ENCODE results near the gene CEP128.

CEP128 gene

GRCh38 chr14:80901260-80901659, 40.3 kb downstream of the CEP128 start:
- DNase-seq (ENCODE audit: low read depth): no peak

DNA sequence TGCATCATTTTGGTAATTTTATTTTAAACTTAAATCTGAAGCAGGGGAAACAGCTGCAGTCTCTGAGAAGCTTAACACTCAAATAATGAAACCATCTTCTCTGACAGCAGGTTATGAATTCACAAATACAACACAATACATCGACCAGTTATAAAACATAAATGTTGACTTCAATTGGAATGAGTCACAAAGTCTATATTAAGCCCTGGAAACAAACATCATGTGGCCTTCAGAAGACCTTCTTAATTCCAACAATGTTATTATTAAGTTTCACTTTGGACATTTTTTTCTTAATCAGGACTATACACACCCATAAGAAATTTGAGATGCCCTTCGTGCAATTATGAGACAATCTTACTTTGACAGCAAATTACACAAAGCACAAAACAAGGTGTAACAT, 68.9 kb downstream of the CEP128 start:
- DNase-seq (ENCODE audit: low read depth): no peak

- no peak for DNase-seq (ENCODE audit: low read depth)
Measured at GRCh38 chr14:80868260-80868659, 73.3 kb downstream of the CEP128 start.

DNA sequence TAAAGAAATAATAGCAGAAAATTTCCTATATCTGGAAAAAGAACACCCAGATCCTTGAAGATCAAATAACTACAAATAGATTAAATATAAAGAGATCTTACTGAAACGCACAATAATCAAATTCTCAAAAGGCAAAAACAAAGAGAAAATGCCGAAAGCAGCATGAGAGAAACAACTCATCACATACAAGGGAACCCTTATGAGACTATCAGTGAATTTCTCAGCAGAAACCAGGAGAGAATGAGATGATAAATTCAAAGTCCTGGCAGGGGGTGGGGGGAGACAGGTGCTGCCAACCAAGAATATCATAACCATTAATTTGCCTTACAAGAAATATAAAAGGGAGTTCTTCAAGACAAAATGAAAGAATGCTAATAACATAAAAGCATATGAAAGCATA, 73.7 kb downstream of the CEP128 start:
- DNase-seq (ENCODE audit: low read depth): no peak

DNA sequence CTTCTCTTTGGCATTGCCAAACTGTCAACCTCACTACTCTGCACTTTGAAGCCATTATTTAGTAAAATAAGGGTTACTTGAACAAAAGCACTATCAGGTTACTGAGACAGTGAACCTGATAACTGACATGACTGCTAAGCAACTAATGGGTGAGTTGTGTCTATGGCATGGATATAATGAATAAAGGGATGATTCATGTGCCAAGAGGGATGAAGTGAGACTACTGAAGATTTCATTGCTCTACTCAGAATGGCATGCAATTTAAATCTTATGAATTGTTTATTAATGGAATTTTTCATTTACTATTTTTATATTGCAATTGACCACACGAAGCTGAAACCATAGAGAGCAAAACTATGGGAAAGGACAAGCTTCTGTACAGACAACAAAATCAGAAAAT, 74.4 kb downstream of the CEP128 start:
- DNase-seq (ENCODE audit: low read depth): no peak

DNA sequence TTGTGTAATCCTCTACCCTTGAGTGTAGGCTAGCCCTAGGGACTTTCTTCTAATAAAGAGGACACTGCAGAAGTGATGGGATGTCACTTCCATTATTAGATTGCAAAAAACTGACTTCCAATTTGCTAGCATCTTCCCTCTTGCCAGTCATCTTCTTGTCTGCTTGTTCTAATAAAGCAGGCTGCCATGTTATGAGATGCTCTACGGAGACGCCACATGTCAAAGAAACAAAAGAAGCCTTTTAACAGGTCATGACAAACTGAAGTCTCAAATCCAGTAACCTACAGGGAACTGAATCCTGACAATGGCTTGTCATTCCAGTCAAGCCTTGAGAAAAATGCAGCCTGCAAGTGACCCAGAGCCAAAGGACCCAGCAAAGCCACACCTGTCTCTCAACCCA, 76.0 kb downstream of the CEP128 start:
- no peak for DNase-seq (ENCODE audit: low read depth)

GRCh38 chr14:80862983-80863382, 78.6 kb downstream of the CEP128 start:
- DNase-seq (ENCODE audit: low read depth): no peak

GRCh38 chr14:80862541-80862940, 79.0 kb downstream of the CEP128 start:
- DNase-seq (ENCODE audit: low read depth): no peak

DNA sequence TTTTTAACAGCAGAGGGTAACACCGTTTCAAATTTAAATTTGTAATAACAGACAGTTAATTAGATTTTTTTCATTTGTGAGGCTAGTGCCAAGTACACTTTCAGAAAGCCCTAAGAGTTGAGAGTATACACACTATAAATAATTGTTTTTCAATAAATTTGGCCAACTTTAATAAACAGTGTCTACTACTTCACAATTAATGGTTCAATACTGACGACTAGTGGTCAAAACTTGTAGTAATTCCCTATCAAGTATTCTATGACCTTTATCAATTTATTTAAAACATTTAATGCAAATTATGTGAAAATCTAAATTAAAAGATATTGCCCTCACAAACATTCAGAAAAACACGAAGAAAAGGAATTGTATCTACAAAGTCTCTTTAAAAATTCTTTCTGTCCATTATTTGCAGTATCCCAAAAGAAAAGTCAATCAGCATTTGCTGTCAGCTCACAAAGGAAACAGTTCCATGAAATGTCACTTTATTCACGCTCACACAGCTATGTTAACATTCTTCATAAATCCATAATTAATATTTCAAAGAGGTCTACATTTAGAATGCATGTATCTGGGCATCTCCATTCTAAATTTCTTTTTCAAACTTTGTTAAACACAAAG, 91.2 kb downstream of the CEP128 start:
- no peak for DNase-seq (ENCODE audit: low read depth)

GRCh38 chr14:80847070-80847469, 94.5 kb downstream of the CEP128 start:
- DNase-seq (ENCODE audit: low read depth): no peak

GRCh38 chr14:80845856-80846255, 95.7 kb downstream of the CEP128 start:
- DNase-seq (ENCODE audit: low read depth): no peak

- DNase-seq (ENCODE audit: low read depth): no peak
Measured at GRCh38 chr14:80844872-80845271, 96.7 kb downstream of the CEP128 start.

GRCh38 chr14:80839743-80840142, 101.8 kb downstream of the CEP128 start:
- DNase-seq (ENCODE audit: low read depth): no peak

GRCh38 chr14:80809663-80810062, 131.9 kb downstream of the CEP128 start:
- no peak for DNase-seq (ENCODE audit: low read depth)

DNA sequence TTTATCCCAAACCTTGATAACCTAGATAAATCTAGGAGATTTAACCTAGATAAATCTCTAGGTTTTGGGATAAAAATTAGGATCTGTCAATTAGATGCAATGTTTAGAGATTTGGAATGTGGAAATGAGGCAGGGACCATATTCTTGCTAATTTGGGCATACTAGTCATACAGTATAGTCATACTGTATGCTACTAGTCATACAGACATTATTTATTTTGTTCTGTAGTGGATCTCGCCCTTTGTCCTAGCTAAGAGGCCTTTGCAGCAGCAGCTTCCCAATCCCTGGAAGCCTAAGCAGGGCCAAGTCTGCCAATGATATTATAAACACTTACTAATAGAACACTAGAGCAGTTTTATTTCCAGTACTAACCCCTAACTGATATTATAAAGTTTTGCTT, 136.4 kb downstream of the CEP128 start:
- DNase-seq (ENCODE audit: low read depth): no peak

DNA sequence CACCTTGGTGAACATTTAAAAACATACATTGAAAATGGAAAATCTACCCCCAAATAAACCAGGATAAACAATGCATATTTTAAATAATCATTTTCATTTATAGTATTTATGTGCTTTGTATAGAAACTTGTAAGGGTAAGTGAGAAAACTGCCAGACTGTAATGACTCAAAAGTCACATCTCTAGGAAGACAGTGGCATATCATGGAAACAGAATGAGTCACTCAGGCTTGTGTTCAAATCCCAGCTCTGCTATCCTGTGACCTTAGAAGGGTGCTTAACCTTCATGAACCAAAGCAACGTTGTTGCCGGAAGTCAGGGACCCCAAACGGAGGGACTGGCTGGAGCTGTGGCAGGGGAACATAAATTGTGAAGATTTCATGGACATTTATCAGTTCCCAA, 142.7 kb downstream of the CEP128 start:
- DNase-seq (ENCODE audit: low read depth): no peak

DNA sequence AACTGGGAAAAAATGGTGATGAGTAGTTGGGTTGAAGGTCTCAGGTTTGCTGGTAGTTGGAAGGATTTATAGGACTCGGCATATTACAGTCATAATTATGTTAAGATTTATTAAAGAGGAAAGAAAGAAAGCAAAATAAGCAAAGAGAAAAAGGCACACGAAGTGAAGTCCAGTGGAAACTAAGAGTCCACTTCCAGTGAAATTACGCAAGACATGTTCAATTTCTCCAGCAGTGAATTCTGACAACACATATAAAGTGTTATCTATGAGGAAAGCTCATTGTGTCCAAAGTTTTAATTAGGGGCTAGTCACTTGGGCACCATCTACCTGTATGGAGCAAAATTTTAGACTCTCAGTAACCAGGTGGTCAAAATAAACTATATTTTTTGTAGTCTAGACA, 143.3 kb downstream of the CEP128 start:
- no peak for DNase-seq (ENCODE audit: low read depth)

DNA sequence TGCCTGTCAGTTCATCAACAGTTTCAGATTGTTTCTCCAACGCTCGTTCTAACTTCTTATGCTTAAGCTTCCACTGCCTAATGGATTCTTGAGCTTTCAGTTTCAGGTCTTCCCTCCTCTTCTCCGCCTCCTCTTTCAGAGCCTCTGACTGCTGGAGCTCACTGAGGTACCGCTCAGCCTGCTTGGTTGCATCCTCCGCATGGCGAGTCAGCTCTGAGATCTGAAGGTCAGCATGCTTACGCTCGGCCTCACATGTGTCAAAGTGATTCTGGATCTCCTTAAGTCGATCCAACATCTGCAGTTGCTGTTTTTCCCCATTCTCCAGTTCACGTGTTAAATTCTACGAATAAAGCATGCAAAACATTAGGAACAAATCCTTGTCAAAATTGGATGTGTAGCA, 148.8 kb downstream of the CEP128 start:
- no peak for DNase-seq (ENCODE audit: low read depth)

DNA sequence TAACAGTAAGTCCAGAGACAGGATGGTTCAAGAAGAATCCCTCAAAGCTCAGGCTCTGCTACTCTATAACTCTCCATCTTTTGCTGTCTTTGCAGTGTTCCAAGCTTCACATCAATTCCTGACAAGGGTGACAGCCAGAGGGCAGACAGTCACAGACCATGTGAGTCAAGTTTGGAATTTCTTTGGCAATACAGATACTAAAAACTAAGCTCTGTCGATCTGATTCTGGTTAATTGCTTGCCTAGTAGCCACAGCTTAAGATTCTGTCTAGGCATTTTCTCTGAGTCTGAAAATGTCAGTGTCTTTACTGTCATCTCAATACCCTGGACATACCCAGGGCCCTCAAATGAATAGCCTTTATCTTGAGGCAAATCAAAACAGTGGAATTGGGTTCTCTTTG, 153.7 kb downstream of the CEP128 start:
- DNase-seq (ENCODE audit: low read depth): no peak

- DNase-seq (ENCODE audit: low read depth): no peak
Measured at GRCh38 chr14:80784820-80785219, 156.7 kb downstream of the CEP128 start.

DNA sequence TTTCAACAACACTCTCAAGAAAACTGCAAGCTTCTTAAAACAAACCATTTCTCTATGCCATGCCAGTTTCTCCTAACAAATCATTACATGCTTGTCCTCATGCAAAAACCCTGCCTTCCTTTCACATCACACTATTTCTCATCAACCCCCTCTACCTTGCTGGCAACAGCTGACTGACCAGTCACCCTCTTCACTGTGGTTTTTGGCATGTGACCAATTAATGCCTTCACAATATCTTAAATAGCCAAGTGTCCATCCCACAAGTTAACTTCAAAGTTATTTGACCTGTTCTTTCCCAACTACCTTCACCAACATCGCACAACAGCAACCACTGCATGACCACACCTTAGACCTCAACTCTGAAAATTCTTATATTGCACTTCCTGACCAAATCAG, 159.6 kb downstream of the CEP128 start:
- no peak for DNase-seq (ENCODE audit: low read depth)

DNA sequence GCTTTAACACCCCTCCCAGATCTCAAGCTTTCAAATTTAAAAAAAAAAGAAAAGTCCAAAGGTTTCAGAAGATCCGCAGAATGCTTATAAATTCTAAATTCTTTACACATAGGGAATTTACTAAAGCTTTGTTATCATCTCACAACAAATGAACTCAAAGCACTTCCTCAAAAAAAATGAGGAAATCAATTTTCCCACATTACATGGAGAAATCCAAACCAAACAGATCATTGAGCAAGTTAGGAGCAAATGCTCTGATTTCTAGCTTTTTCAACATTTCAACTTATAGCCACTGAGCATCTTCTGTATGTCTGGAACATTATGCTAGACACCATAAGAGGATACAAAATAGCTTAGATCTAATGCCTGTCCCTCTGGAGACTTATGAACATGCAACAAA, 161.0 kb downstream of the CEP128 start:
- DNase-seq (ENCODE audit: low read depth): no peak

- no peak for DNase-seq (ENCODE audit: low read depth)
Measured at GRCh38 chr14:80776657-80777056, 164.9 kb downstream of the CEP128 start.

DNA sequence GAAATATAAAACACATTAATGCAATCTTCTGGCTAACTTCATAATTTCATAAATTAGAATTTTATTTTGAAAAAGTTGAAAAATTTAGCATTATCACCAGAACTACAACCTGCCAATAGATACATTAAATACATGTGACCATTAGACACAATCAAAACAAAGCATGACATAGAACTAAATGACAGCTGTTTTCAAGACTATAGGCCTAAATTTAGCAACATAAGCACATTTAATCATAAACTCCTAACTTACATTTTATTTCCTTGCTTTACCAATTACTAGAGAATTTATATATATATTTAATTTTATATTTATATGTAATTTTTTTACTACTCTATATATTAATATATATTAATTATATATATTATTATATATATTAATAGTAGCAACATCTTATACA, 165.4 kb downstream of the CEP128 start:
- DNase-seq (ENCODE audit: low read depth): no peak

GRCh38 chr14:80772504-80772903, 169.0 kb downstream of the CEP128 start:
- no peak for DNase-seq (ENCODE audit: low read depth)
